Mesenchymal stem cell (in vitro differentiated cells and primary cell): ENCODE data around the gene SV2C.

Source experiments
- DNase-seq: peaks from one replicate; pipeline ENCODE4 v3.0.0-alpha.2; 2013
- H2AFZ ChIP-seq: one replicate; pipeline ENCODE4 v1.6.1; 2013; ENCODE audit warnings: low read depth, mild to moderate bottlenecking, control low read depth, inconsistent platforms, low read length, moderate library complexity
- H2AK5ac ChIP-seq: 2 replicates; pipeline ENCODE4 v1.6.1; 2013; ENCODE audit warnings: low read length, moderate library complexity, mild to moderate bottlenecking, inconsistent platforms; ENCODE audit not compliant: severe bottlenecking
- H2BK120ac ChIP-seq: one replicate; pipeline ENCODE4 v1.6.1; 2013; ENCODE audit warnings: low read depth, mild to moderate bottlenecking, inconsistent platforms, low read length, moderate library complexity
- H2BK12ac ChIP-seq, 2 experiments: one replicate each; pipeline ENCODE4 v1.6.1; 2013; ENCODE audit warnings: inconsistent platforms in 2 of 2, low read length in 2 of 2, mild to moderate bottlenecking in 2 of 2, moderate library complexity in 2 of 2, control low read depth in 1 of 2
- H2BK15ac ChIP-seq: one replicate; pipeline ENCODE4 v1.6.1; 2013; ENCODE audit warnings: mild to moderate bottlenecking, low read depth, inconsistent platforms; ENCODE audit not compliant: poor library complexity, severe bottlenecking
- H2BK5ac ChIP-seq: 2 replicates; pipeline ENCODE4 v1.6.1; 2013; ENCODE audit warnings: low read depth, mild to moderate bottlenecking, low read length, control low read depth, inconsistent platforms; ENCODE audit not compliant: poor library complexity, severe bottlenecking
- H3K14ac ChIP-seq, 2 experiments: one replicate each; pipeline ENCODE4 v1.6.1; 2013; ENCODE audit warnings: inconsistent platforms in 2 of 2, low read length in 2 of 2, control low read depth in 1 of 2, mild to moderate bottlenecking in 1 of 2, moderate library complexity in 1 of 2
- H3K18ac ChIP-seq, 2 experiments: one replicate each; pipeline ENCODE4 v1.6.1; 2013; ENCODE audit warnings: inconsistent platforms in 2 of 2, low read length in 2 of 2, control low read depth in 1 of 2, low read depth in 1 of 2, mild to moderate bottlenecking in 1 of 2
- H3K23ac ChIP-seq, 2 experiments: one replicate each; pipeline ENCODE4 v1.6.1; 2013; ENCODE audit warnings: inconsistent platforms in 2 of 2, low read length in 2 of 2, mild to moderate bottlenecking in 2 of 2, moderate library complexity in 2 of 2, control low read depth in 1 of 2
- H3K27ac ChIP-seq: 2 replicates; pipeline ENCODE4 v1.5.1; 2013; ENCODE audit warnings: mild to moderate bottlenecking, moderate library complexity, low read length, control low read depth, inconsistent platforms; ENCODE audit not compliant: poor library complexity, severe bottlenecking
- H3K27me3 ChIP-seq, 2 experiments: 2 replicates each; pipeline versions ENCODE4 v1.6.1 to v1.7.0; 2013; ENCODE audit warnings: low read length in 2 of 2, mild to moderate bottlenecking in 2 of 2, moderate library complexity in 2 of 2, control low read depth in 1 of 2, inconsistent platforms in 1 of 2; ENCODE audit not compliant: control insufficient read depth in 1 of 2, insufficient read depth in 1 of 2
- H3K36me3 ChIP-seq, 2 experiments: 2 replicates each; pipeline versions ENCODE4 v1.6.1 to v1.7.0; 2013; ENCODE audit warnings: low read length in 2 of 2, control low read depth in 1 of 2, inconsistent platforms in 1 of 2, low read depth in 1 of 2, mild to moderate bottlenecking in 1 of 2; ENCODE audit not compliant: insufficient read depth in 2 of 2, control insufficient read depth in 1 of 2
- H3K4ac ChIP-seq, 2 experiments: one replicate each; pipeline ENCODE4 v1.6.1; 2013; ENCODE audit warnings: inconsistent platforms in 2 of 2, low read length in 2 of 2, mild to moderate bottlenecking in 2 of 2, moderate library complexity in 2 of 2, control low read depth in 1 of 2, low read depth in 1 of 2
- H3K4me1 ChIP-seq: 2 replicates; pipeline ENCODE4 v1.6.1; 2013; ENCODE audit warnings: low read depth, low read length, control low read depth; ENCODE audit not compliant: control insufficient read depth, insufficient read depth
- H3K4me2 ChIP-seq: 2 replicates; pipeline ENCODE4 v1.6.1; 2013; ENCODE audit warnings: low read length, mild to moderate bottlenecking, inconsistent platforms; ENCODE audit not compliant: poor library complexity, severe bottlenecking
- H3K4me3 ChIP-seq, 2 experiments: 2 replicates each; pipeline versions ENCODE4 v1.5.1 to v1.7.0; 2013; ENCODE audit warnings: low read length in 2 of 2, mild to moderate bottlenecking in 2 of 2, control low read depth in 1 of 2, low read depth in 1 of 2; ENCODE audit not compliant: insufficient read depth in 1 of 2
- H3K79me1 ChIP-seq: replicated peaks from 2 replicates; pipeline ENCODE4 v1.6.1; 2013; ENCODE audit warnings: mild to moderate bottlenecking, control low read depth, low read length, inconsistent platforms; ENCODE audit not compliant: poor library complexity, severe bottlenecking
- H3K9ac ChIP-seq: 2 replicates; pipeline ENCODE4 v1.7.0; 2013; ENCODE audit warnings: mild to moderate bottlenecking, low read length, moderate library complexity
- H3K9me3 ChIP-seq: 2 replicates; pipeline ENCODE4 v1.7.0; 2013; ENCODE audit warnings: mild to moderate bottlenecking, low read length; ENCODE audit not compliant: control insufficient read depth
- H4K8ac ChIP-seq: one replicate; pipeline ENCODE4 v1.6.1; 2013; ENCODE audit warnings: inconsistent platforms, mild to moderate bottlenecking, low read length, moderate library complexity
- H4K91ac ChIP-seq: one replicate; pipeline ENCODE4 v1.6.1; 2013; ENCODE audit warnings: mild to moderate bottlenecking, low read length, inconsistent platforms
- WGBS: methylation state at CpG from one replicate; pipeline ENCODE4 v1.1.7; 2013; ENCODE audit warnings: mixed read lengths; 5-methylcytosine and 5-hydroxymethylcytosine counted together

SV2C gene

DNA sequence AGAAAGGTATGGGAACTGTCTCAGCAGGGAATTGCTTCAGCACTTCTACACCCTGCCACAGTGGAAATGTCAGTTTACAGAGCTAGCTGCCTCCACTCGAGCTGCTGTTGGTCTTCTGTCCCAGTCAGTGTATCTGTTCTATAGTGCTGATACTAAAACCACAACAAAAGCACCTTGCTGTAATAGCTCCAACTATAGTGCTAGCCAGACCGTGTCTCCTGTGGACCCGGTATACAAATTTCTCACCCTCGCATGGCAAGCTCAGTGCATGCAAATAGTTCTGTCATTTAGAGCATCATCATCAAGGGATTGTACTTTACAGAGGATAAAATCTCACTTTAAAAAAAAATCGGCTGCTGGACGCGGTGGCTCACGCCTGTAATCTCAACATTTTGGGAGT is 268.4 kb downstream of the SV2C start:
- Histone ChIP-seq H3K9me3 (no peaks in the 10 kb centered on the region), H2BK12ac (no peak overlapping the region), H3K4ac (no peak overlapping the region), H3K36me3 (no peaks in the 10 kb centered on the region), H3K27ac (no peak overlapping the region), H2BK5ac (no peak overlapping the region), H3K79me1 (no peaks in the 10 kb centered on the region), H3K23ac (no peak overlapping the region), H2BK15ac (no peak overlapping the region), H2AK5ac (no peak overlapping the region), H4K8ac (no peak overlapping the region), H3K4me1 (no peaks in the 10 kb centered on the region), H3K4me2 (no peak overlapping the region), H3K4me3 (no peak overlapping the region), H3K27me3 (peaks cover 0 to 12% of the 10 kb centered on the region in 2 experiments), H2BK120ac (no peak overlapping the region), H3K18ac (no peak overlapping the region), H4K91ac (no peak overlapping the region), H3K9ac (no peak overlapping the region), H3K14ac (no peak overlapping the region), H2AFZ (no peak overlapping the region)
- no peak for DNase-seq
- 90% methylated on average over 8 of the region's 8 CpGs for WGBS

DNA sequence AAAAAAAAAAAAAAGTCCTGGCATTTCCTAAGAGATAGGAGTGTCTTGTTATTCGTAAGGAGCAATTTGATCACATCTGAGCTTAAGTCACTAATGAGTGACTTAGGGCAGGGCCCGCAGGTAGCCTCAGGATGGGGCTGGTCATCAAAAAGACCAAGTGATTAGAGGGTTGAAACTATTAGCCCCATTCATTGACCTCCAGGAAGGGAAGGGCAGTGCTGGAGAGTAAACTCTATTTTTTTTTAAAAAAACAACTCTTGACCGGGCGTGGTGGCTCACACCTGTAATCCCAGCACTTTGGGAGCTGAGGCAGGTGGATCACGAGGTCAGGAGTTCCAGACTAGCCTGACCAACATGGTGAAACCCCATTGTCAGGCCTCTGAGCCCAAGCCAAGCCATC is 273.7 kb downstream of the SV2C start:
- H3K18ac ChIP-seq = no peak overlapping the region
- no peak overlapping the region for H3K9ac ChIP-seq
- H3K79me1 ChIP-seq = no peaks in the 10 kb centered on the region
- no peak overlapping the region for H3K27ac ChIP-seq
- DNase-seq = no peak
- no peaks in the 10 kb centered on the region for H3K4me1 ChIP-seq
- H2BK120ac ChIP-seq = no peak overlapping the region
- H2BK5ac ChIP-seq = no peak overlapping the region
- H3K9me3 ChIP-seq = no peaks in the 10 kb centered on the region
- H3K4me3 ChIP-seq = no peak overlapping the region
- H4K91ac ChIP-seq = no peak overlapping the region
- H4K8ac ChIP-seq = no peak overlapping the region
- H3K27me3 ChIP-seq = peaks cover 0 to 3% of the 10 kb centered on the region in 2 experiments
- H3K4ac ChIP-seq = no peak overlapping the region
- H2AFZ ChIP-seq = no peak overlapping the region
- H2AK5ac ChIP-seq = no peak overlapping the region
- no peak overlapping the region for H3K23ac ChIP-seq
- H2BK12ac ChIP-seq = no peak overlapping the region
- no peak overlapping the region for H2BK15ac ChIP-seq
- no peak overlapping the region for H3K14ac ChIP-seq
- WGBS = 72% methylated on average over 5 of the region's 5 CpGs
- no peaks in the 10 kb centered on the region for H3K36me3 ChIP-seq
- H3K4me2 ChIP-seq = no peak overlapping the region

DNA sequence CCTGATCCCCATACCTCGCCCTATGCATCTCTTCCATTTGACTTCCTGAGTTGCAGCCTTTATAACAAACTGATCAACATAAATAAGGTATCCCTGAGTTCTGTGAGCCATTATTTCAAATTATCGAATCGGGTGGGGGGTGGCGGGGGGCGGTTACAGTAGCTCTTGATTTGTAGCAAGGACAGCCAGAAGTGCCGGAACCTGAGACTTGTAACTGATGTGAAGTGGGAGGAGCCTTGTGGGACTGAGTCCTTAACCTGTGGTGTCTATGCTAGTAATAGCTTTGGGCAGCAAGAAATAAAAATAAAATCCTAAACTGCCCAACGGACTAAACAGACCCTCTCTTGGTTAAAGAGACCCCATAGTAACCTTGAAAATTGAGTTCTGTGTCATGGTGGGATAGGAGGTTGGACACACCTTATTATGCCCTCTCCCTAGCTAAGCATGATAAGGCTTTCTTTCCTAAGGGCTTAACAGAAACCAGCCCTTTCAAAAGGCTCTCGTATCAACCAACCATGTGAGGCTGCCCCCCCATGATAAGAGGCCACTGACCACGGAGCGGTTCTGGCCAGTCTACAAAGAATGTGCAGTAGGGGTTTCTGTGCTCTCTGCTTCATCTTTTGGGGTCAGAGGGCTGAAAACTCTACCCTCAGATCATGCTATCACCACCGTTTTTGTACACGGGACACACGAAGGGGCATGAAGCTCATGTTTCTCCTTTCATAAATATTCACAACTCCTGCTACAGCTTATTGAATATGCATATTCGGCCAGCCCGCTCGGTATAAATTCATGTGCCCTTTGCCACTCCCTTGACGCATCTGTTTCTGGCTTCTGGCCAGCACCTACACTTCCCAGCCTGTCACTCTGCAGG is 280.4 kb downstream of the SV2C start:
- no peak overlapping the region for H3K9ac ChIP-seq
- H3K27me3 ChIP-seq = peaks cover 4 to 8% of the 10 kb centered on the region in 2 experiments
- H3K14ac ChIP-seq = no peak overlapping the region
- WGBS = 75% methylated on average over 15 of the region's 17 CpGs
- H3K9me3 ChIP-seq = no peaks in the 10 kb centered on the region
- DNase-seq = no peak
- no peak overlapping the region for H3K27ac ChIP-seq
- H2BK12ac ChIP-seq = no peak overlapping the region
- H3K79me1 ChIP-seq = no peaks in the 10 kb centered on the region
- no peak overlapping the region for H2BK15ac ChIP-seq
- H3K36me3 ChIP-seq = no peaks in the 10 kb centered on the region
- H3K4me3 ChIP-seq = no peak overlapping the region
- no peak overlapping the region for H4K8ac ChIP-seq
- H2AFZ ChIP-seq = no peak overlapping the region
- no peak overlapping the region for H4K91ac ChIP-seq
- no peak overlapping the region for H2BK120ac ChIP-seq
- H3K4me1 ChIP-seq = no peaks in the 10 kb centered on the region
- no peak overlapping the region for H3K4me2 ChIP-seq
- no peak overlapping the region for H3K4ac ChIP-seq
- H2BK5ac ChIP-seq = no peak overlapping the region
- no peak overlapping the region for H3K23ac ChIP-seq
- H2AK5ac ChIP-seq = no peak overlapping the region
- no peak overlapping the region for H3K18ac ChIP-seq

DNA sequence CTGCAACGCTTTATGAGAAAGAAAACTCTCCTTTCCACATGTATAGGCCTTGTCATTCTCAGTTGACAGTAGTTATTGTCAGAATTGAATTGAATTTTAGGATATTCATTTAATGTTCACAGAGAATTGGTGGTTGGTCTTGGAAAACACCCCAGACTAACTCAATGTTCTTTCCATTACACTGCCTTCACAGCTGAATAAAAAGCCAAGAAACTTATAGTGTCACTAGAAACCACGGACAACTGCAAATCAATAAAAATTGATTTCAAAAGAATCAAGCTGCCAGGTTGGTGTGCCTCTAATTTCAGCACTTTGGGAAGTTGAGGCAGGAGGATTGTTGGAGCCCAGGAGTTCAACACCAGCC is 281.0 kb downstream of the SV2C start:
- no CpG with 5 or more reads among the region's 2 CpGs for WGBS
- Histone ChIP-seq H2AK5ac (no peak overlapping the region), H2BK120ac (no peak overlapping the region)

More for the DNA sequence above, 281.0 kb downstream of the SV2C start:
- no peak overlapping the region for H2BK5ac ChIP-seq
- no peak overlapping the region for H2BK12ac ChIP-seq
- no peak for DNase-seq
- peaks cover 4 to 8% of the 10 kb centered on the region in 2 experiments for H3K27me3 ChIP-seq
- H3K79me1 ChIP-seq = no peaks in the 10 kb centered on the region
- H3K9me3 ChIP-seq = no peaks in the 10 kb centered on the region
- H3K4ac ChIP-seq = no peak overlapping the region
- H4K8ac ChIP-seq = no peak overlapping the region
- H3K9ac ChIP-seq = no peak overlapping the region
- H2BK15ac ChIP-seq = no peak overlapping the region
- no peak overlapping the region for H2AFZ ChIP-seq
- no peaks in the 10 kb centered on the region for H3K36me3 ChIP-seq
- H3K27ac ChIP-seq = no peak overlapping the region
- H3K4me3 ChIP-seq = no peak overlapping the region
- H3K14ac ChIP-seq = no peak overlapping the region
- H4K91ac ChIP-seq = no peak overlapping the region
- no peaks in the 10 kb centered on the region for H3K4me1 ChIP-seq
- H3K18ac ChIP-seq = no peak overlapping the region
- no peak overlapping the region for H3K4me2 ChIP-seq
- H3K23ac ChIP-seq = no peak overlapping the region
